Choroid plexus epithelial cell (primary cell): ENCODE results near the gene C19orf25.

Source experiments
- DNase-seq: peaks from one replicate; pipeline ENCODE4 v3.0.0-alpha.2; 2010; ENCODE audit warnings: low read depth
- H3K4me3 ChIP-seq: 2 replicates; pipeline ENCODE4 v1.5.1; 2011; ENCODE audit warnings: low read depth, mild to moderate bottlenecking, control low read depth, low read length, moderate library complexity
- TF ChIP-seq, protein P1 (sequence below): conservative IDR thresholded peaks from 2 replicates; pipeline ENCODE4 v1.5.1; 2011; ENCODE audit warnings: low read depth, mild to moderate bottlenecking, control low read depth, inconsistent platforms, low read length, moderate library complexity

Gene C19orf25

DNA sequence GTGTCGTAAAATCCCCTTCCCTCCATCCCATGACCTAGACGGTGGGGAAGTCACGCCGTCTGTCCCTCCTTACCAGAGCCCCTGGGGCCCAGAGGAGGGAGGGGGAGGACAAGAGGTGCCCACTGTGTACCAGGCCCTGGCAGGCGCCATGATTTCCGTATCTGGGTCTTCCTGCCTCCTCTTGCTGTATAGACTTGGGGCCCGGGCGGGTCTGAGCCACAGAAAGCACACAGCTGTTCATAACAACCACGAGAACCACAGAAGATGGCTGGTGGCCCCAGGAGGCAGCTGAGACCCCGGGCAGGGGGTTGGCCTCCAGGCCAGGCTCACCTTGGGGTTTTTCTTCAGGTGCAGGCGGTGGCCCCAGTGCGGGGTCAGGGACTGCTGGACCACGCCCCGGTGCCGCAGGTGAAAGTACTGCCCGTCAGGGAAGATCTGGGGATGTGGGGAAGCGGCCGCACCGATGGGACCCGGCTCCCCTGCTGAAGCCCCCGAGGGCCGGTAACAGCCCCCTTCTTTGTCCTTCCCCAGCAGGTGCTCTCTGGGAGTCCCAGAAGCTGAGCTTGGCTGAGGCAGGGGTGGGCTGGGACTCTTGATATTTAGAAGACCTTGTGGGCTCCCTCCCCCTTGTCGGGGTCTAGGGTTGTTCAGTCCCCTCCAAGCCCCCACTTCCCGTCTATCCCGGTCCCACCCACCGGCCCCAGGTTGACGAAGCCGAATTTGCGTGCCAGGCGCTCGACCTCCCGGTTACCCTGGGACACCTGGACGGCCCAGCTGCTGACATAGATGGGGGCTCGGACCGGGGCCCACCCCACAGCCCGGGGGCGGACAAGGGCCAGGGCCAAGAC, 10.7 kb upstream of the C19orf25 start:
- H3K4me3 ChIP-seq, result peak overlapping the region; percentile 65
- no peak for DNase-seq
- TF ChIP-seq, protein P1, sequence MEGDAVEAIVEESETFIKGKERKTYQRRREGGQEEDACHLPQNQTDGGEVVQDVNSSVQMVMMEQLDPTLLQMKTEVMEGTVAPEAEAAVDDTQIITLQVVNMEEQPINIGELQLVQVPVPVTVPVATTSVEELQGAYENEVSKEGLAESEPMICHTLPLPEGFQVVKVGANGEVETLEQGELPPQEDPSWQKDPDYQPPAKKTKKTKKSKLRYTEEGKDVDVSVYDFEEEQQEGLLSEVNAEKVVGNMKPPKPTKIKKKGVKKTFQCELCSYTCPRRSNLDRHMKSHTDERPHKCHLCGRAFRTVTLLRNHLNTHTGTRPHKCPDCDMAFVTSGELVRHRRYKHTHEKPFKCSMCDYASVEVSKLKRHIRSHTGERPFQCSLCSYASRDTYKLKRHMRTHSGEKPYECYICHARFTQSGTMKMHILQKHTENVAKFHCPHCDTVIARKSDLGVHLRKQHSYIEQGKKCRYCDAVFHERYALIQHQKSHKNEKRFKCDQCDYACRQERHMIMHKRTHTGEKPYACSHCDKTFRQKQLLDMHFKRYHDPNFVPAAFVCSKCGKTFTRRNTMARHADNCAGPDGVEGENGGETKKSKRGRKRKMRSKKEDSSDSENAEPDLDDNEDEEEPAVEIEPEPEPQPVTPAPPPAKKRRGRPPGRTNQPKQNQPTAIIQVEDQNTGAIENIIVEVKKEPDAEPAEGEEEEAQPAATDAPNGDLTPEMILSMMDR, result no peak

- no peak for DNase-seq
- TF ChIP-seq, protein P1, result no peak
- H3K4me3 ChIP-seq, result no peak overlapping the region
Observed at GRCh38 chr19:1488282-1488601, 9.2 kb upstream of the C19orf25 start.

GRCh38 chr19:1487576-1488281, 8.7 kb upstream of the C19orf25 start:
- TF ChIP-seq, protein P1, result no peak
- H3K4me3 ChIP-seq, result no peak overlapping the region
- DNase-seq, result no peak

- no peak overlapping the region for H3K4me3 ChIP-seq
- DNase-seq, result no peak
- TF ChIP-seq, protein P1, result no peak
Observed at GRCh38 chr19:1486720-1487575, 7.9 kb upstream of the C19orf25 start.

GRCh38 chr19:1483979-1484428, 5.0 kb upstream of the C19orf25 start:
- DNase-seq, result no peak
- TF ChIP-seq, protein P1, result no peak
- H3K4me3 ChIP-seq, result no peak overlapping the region

DNA sequence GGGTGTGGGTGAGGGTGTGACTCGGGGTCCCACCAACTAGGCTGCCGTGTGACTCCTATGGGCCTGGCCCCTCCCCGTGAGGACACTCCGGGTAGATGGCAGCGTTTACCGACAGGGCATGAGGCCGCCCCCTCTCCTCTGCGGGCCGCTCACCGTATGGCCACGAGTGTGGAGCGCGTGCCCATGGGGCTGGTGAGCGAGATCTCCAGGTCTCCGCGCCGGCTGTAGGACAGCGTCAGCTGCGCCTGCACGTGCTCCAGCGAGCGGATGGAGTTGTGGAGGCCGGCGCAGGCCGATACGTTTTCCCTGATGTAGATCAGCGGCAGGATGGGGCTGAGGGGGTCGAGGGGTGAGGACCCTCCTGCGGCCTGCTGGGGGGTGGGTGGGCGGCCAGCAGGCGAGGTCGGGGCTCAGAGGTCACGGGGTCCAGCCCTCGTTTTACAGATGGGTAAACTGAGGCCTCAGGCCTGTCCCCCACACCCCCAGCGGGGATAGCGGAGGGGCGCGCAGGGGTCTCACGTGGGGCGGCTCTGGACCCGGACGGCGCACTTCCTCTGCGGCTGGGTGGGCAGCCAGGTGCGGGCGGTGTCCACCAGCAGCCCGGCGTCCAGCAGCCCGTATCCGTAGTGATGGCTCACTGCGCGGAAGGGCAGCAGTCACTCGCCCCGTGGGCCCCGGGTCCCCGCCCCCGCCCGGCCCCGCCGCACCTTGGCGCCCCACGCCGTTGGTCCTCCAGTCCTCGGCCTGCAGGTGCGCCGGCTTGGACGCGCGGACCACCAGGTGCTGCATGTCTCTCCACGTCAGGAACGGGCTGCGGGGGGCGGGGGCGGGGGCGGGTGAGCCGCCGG, 4.3 kb upstream of the C19orf25 start:
- no peak for DNase-seq
- TF ChIP-seq, protein P1, result no peak
- no peak overlapping the region for H3K4me3 ChIP-seq
